GM12892 (cell line): ENCODE results near the gene DLG2.

ENCODE experiments used
- POLR2A ChIP-seq: IDR thresholded peaks from 2 replicates; pipeline ENCODE4 v1.6.1; 2011; ENCODE audit warnings: low read depth, low read length, control low read depth
- POLR2AphosphoS5 ChIP-seq: IDR thresholded peaks from 2 replicates; pipeline ENCODE4 v1.6.1; 2011; ENCODE audit warnings: low read depth, low read length, control low read depth

- no peak for TF ChIP-seq POLR2A
- no peak for TF ChIP-seq POLR2AphosphoS5
These were observed 1899.9 kb downstream of the DLG2 start for GRCh38 chr11:83727251-83727650.
